RWPE1 (cell line): ENCODE results near the gene MOB1A.
A peak's percentile ranks its signal among the peaks of the same experiment; 100 is the strongest.

Experiments used
- CTCF ChIA-PET: fragments of 350-600 bp; sonication (Branson Sonifier 250); formaldehyde crosslinking; extraction: SDS; loops from one replicate; lab custom pipeline; 2021; lab: Yijun Ruan, JAX
- POLR2A ChIA-PET: fragments of 400-600 bp; formaldehyde crosslinking; extraction: SDS; loops from one replicate; lab custom pipeline; 2020; ENCODE audit warnings: antibody characterized with exemption; ENCODE audit not compliant: low non-redundant PET; lab: Yijun Ruan, JAX
- DNase-seq: peaks from one replicate; pipeline ENCODE4 v3.0.0; 2012; ENCODE audit warnings: low spot score
- H3K27ac ChIP-seq: fragments of 450-650 bp; 2 replicates; pipeline ENCODE4 v1.5.1; 2017
- CTCF ChIP-seq: fragments of 450-650 bp; conservative IDR thresholded peaks from 2 replicates; pipeline ENCODE4 v1.5.1; 2017; ENCODE audit warnings: low read depth, mild to moderate bottlenecking

MOB1A gene

GRCh38 chr2:74181739-74182138 lies 3.1 kb upstream of the MOB1A start:
- DNase-seq: no peak
- CTCF ChIA-PET: no interaction called here
- POLR2A ChIA-PET: interaction anchor here (0.6 kb wide), 1 partner anchor 11 kb away, joined by 4 read pairs; no protein-coding TSS in a partner anchor
- H3K27ac ChIP-seq: no peak overlapping the region
- no peak for TF ChIP-seq CTCF

- peak; percentile 13; the same call in 1 of the 2 replicates for TF ChIP-seq CTCF
- ChIA-PET POLR2A (interaction anchor here (0.6 to 1.5 kb wide), 5 partner anchors 9 to 965 kb away, joined by 3 to 5 read pairs (median 3); no protein-coding TSS in a partner anchor), CTCF (interaction anchor here (0.7 kb wide), 2 partner anchors 9 kb away, joined by 3 read pairs; no protein-coding TSS in a partner anchor)
These were observed 585 bp upstream of the MOB1A start for GRCh38 chr2:74179063-74179865.

GRCh38 chr2:74177696-74178095 lies 983 bp downstream of the MOB1A start:
- no peak for TF ChIP-seq CTCF
- no peak for DNase-seq
- H3K27ac ChIP-seq: peak overlapping the region; percentile 95
- CTCF ChIA-PET: interaction anchor here (0.7 to 1.1 kb wide), 2 partner anchors 22 to 149 kb away, joined by 3 to 5 read pairs; no protein-coding TSS in a partner anchor
- POLR2A ChIA-PET: interaction anchor here (1.5 kb wide), 1 partner anchor 27 kb away, joined by 4 read pairs; no protein-coding TSS in a partner anchor

More at GRCh38 chr2:74179063-74179865, 585 bp upstream of the MOB1A start:
- peak overlapping the region; percentile 95 for H3K27ac ChIP-seq
- DNase-seq: no peak

GRCh38 chr2:74174909-74175308 lies 3.8 kb downstream of the MOB1A start:
- no peak overlapping the region for H3K27ac ChIP-seq
- CTCF ChIA-PET: interaction anchor here (0.5 to 1.1 kb wide), 3 partner anchors 11 to 339 kb away, joined by 3 to 4 read pairs (median 3); partner anchors contain the start of gene MTHFD2
- TF ChIP-seq CTCF: no peak
- POLR2A ChIA-PET: no interaction called here
- DNase-seq: no peak

GRCh38 chr2:74168739-74169138 lies 9.9 kb downstream of the MOB1A start:
- POLR2A ChIA-PET: interaction anchor here (1.0 kb wide), 1 partner anchor 31 kb away, joined by 4 read pairs; no protein-coding TSS in a partner anchor
- CTCF ChIA-PET: interaction anchor here (0.6 kb wide), 1 partner anchor 1276 kb away, joined by 4 read pairs; no protein-coding TSS in a partner anchor
- no peak for DNase-seq

More at GRCh38 chr2:74168739-74169138, 9.9 kb downstream of the MOB1A start:
- no peak for TF ChIP-seq CTCF
- H3K27ac ChIP-seq: no peak overlapping the region
